Stimulated activated CD4-positive, alpha-beta T cell treated with anti-CD3 and anti-CD28 coated beads, Interleukin-15, amount 100 ng/mL, for 48 hours (primary cell): ENCODE data around the gene CHADL.

ENCODE experiments used
- DNase-seq, 2 donors: peaks; one replicate each; pipeline ENCODE4 v3.0.0-alpha.2; 2020; ENCODE audit warnings: low read depth in 2 of 2

CHADL gene

GRCh38 chr22:41257696-41258095 lies 17.0 kb upstream of the CHADL start:
- DNase-seq = no peak

GRCh38 chr22:41256254-41257253 lies 15.8 kb upstream of the CHADL start:
- no peak for DNase-seq

- no peak for DNase-seq
Observed at GRCh38 chr22:41254230-41254629, 13.5 kb upstream of the CHADL start.

GRCh38 chr22:41252365-41252764 lies 11.6 kb upstream of the CHADL start:
- DNase-seq = no peak

GRCh38 chr22:41250127-41250526 lies 9.4 kb upstream of the CHADL start:
- no peak for DNase-seq

GRCh38 chr22:41249442-41249841 lies 8.7 kb upstream of the CHADL start:
- DNase-seq = no peak

GRCh38 chr22:41248758-41249157 lies 8.0 kb upstream of the CHADL start:
- no peak for DNase-seq

- DNase-seq = no peak
Observed at GRCh38 chr22:41248314-41248713, 7.6 kb upstream of the CHADL start.

- DNase-seq = no peak
Observed at GRCh38 chr22:41247703-41248102, 7.0 kb upstream of the CHADL start.

GRCh38 chr22:41245917-41246499 lies 5.3 kb upstream of the CHADL start:
- DNase-seq = no peak

GRCh38 chr22:41243361-41243760 lies 2.6 kb upstream of the CHADL start:
- DNase-seq = no peak

- no peak for DNase-seq
Observed at GRCh38 chr22:41242396-41243117, 1.8 kb upstream of the CHADL start.

GRCh38 chr22:41241133-41241676 lies 474 bp upstream of the CHADL start:
- no peak for DNase-seq

- no peak for DNase-seq
Observed at GRCh38 chr22:41239443-41240128, 1.1 kb downstream of the CHADL start.

GRCh38 chr22:41238570-41239442 lies 1.9 kb downstream of the CHADL start:
- no peak for DNase-seq

GRCh38 chr22:41237707-41238569 lies 2.8 kb downstream of the CHADL start:
- peak; percentile 74 to 75 for DNase-seq

- no peak for DNase-seq
Observed at GRCh38 chr22:41237036-41237706, 3.6 kb downstream of the CHADL start.

GRCh38 chr22:41234815-41235695 lies 5.7 kb downstream of the CHADL start:
- no peak for DNase-seq
